Measurements from ENCODE around the gene TYW5. TPM values are rescaled to one million over a fixed set of nuclear protein-coding genes. Genes with fewer than 3 reads are reported as not detected.
A peak's percentile ranks its signal among the peaks of the same experiment; 100 is the strongest.

The TYW5 gene
- polyA plus RNA-seq, 1 donor (not counting 4 experiments of a cell fraction or from before 2014, with no cell fraction given) = 9.9 TPM

DNA sequence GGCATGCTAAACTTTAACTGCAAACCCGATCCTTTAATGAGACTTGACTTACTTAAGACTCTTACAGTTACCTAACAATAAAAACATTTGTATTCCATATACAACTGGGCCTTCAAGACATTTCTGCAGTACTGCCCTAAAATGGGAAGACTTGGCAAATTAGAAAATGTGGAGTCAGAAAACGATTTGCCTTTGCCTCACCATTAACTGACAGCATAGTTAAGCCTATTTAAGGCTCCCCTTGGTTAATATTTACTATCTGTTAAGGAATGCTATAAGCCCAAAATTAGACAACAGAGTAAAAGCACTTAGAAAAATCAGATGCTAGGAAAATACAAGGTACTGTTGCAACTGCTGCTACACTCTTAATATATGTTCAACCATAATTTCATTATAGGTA lies 18.7 kb downstream of the TYW5 start:
- H3K9ac ChIP-seq (ENCODE audit: control insufficient read depth, extremely low read depth, insufficient read depth, low read length) = no peak overlapping the region
- H3K9me1 ChIP-seq (ENCODE audit: control insufficient read depth, extremely low read depth, insufficient read depth, low read length) = no peaks in the 10 kb centered on the region
- dilution Hi-C loops (cut with MboI; ENCODE audit: extremely low pct_ligation_motif_present, low sequenced_read_pairs) = no loop called here
- DNase-seq (ENCODE audit: low read depth, low spot score) (no peak), FAIRE-seq (no peak)
- no peaks in the 10 kb centered on the region for H3K9me3 ChIP-seq (ENCODE audit: control insufficient read depth, low read depth, low read length)
- no peak for TF ChIP-seq EZH2 (IDR thresholded peaks at IDR 0.05; ENCODE audit: low read length)
- TF ChIP-seq, protein P1, sequence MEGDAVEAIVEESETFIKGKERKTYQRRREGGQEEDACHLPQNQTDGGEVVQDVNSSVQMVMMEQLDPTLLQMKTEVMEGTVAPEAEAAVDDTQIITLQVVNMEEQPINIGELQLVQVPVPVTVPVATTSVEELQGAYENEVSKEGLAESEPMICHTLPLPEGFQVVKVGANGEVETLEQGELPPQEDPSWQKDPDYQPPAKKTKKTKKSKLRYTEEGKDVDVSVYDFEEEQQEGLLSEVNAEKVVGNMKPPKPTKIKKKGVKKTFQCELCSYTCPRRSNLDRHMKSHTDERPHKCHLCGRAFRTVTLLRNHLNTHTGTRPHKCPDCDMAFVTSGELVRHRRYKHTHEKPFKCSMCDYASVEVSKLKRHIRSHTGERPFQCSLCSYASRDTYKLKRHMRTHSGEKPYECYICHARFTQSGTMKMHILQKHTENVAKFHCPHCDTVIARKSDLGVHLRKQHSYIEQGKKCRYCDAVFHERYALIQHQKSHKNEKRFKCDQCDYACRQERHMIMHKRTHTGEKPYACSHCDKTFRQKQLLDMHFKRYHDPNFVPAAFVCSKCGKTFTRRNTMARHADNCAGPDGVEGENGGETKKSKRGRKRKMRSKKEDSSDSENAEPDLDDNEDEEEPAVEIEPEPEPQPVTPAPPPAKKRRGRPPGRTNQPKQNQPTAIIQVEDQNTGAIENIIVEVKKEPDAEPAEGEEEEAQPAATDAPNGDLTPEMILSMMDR (optimal IDR thresholded peaks at IDR 0.05 in 1 of 3, IDR thresholded peaks at IDR 0.05 in 1 of 3, conservative IDR thresholded peaks at IDR 0.05 in 1 of 3; ENCODE audit: extremely low read depth in 1 of 3, insufficient read depth in 2 of 3, low read length in 3 of 3) = no peak
- H2AFZ ChIP-seq (ENCODE audit: control insufficient read depth, low read length) = no peak overlapping the region
- H3K36me3 ChIP-seq (ENCODE audit: control insufficient read depth in 2 of 2, extremely low read depth in 1 of 2, insufficient read depth in 2 of 2, low read length in 2 of 2) = peaks cover 5 to 6% of the 10 kb centered on the region in 2 experiments
- H4K20me1 ChIP-seq (ENCODE audit: control insufficient read depth, extremely low read depth, insufficient read depth, low read length) = no peaks in the 10 kb centered on the region
- H3K4me1 ChIP-seq (ENCODE audit: control insufficient read depth, extremely low read depth, insufficient read depth, low read length) = no peaks in the 10 kb centered on the region
- no peak overlapping the region for H3K4me2 ChIP-seq (ENCODE audit: control insufficient read depth, extremely low read depth, insufficient read depth, low read depth, low read length)
- H3K4me3 ChIP-seq (ENCODE audit: control insufficient read depth in 2 of 3, extremely low read depth in 1 of 3, insufficient read depth in 2 of 3, low read depth in 1 of 3, low read length in 3 of 3) = no peak overlapping the region
- H3K79me2 ChIP-seq (ENCODE audit: control insufficient read depth, insufficient read depth, low read length) = peaks cover 2% of the 10 kb centered on the region
- peak overlapping the region; percentile 64 for H3K27ac ChIP-seq (ENCODE audit: control insufficient read depth, insufficient read depth, low read length)
- H3K27me3 ChIP-seq (ENCODE audit: control insufficient read depth, extremely low read depth, insufficient read depth, low read length) = no peaks in the 10 kb centered on the region

DNA sequence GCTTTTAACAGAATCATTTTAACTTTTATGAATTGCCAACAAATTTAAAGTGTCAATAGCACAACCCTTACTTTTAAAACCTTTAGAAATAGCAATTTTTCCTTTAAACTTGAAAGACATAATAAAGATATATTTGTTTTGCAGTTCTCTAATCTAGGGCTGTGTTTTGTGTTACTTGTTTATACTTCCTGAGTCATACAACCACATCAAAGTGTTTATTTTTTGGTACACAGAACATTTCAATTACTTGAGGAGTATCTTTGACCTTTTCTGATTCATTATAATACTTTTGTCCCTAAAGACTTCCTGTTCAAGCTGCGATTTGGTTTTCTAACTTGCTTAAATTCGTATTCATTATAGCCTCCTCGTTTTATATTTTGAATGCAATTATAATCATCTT lies 21.8 kb downstream of the TYW5 start:
- no peaks in the 10 kb centered on the region for H3K79me2 ChIP-seq (ENCODE audit: control insufficient read depth, insufficient read depth, low read length)
- H3K27me3 ChIP-seq (ENCODE audit: control insufficient read depth, extremely low read depth, insufficient read depth, low read length) = no peaks in the 10 kb centered on the region
- FAIRE-seq (no peak), DNase-seq (ENCODE audit: low read depth, low spot score) (no peak)
- H4K20me1 ChIP-seq (ENCODE audit: control insufficient read depth, extremely low read depth, insufficient read depth, low read length) = no peaks in the 10 kb centered on the region
- dilution Hi-C loops (cut with MboI; ENCODE audit: extremely low pct_ligation_motif_present, low sequenced_read_pairs) = no loop called here
- H3K9me3 ChIP-seq (ENCODE audit: control insufficient read depth, low read depth, low read length) = no peaks in the 10 kb centered on the region
- H2AFZ ChIP-seq (ENCODE audit: control insufficient read depth, low read length) = no peak overlapping the region
- H3K27ac ChIP-seq (ENCODE audit: control insufficient read depth, insufficient read depth, low read length) = no peak overlapping the region
- no peaks in the 10 kb centered on the region for H3K9me1 ChIP-seq (ENCODE audit: control insufficient read depth, extremely low read depth, insufficient read depth, low read length)
- H3K4me1 ChIP-seq (ENCODE audit: control insufficient read depth, extremely low read depth, insufficient read depth, low read length) = no peaks in the 10 kb centered on the region
- H3K4me3 ChIP-seq (ENCODE audit: control insufficient read depth in 2 of 3, extremely low read depth in 1 of 3, insufficient read depth in 2 of 3, low read depth in 1 of 3, low read length in 3 of 3) = no peak overlapping the region
- no peak for TF ChIP-seq EZH2 (IDR thresholded peaks at IDR 0.05; ENCODE audit: low read length)
- TF ChIP-seq, protein P1 (optimal IDR thresholded peaks at IDR 0.05 in 1 of 3, IDR thresholded peaks at IDR 0.05 in 1 of 3, conservative IDR thresholded peaks at IDR 0.05 in 1 of 3; ENCODE audit: extremely low read depth in 1 of 3, insufficient read depth in 2 of 3, low read length in 3 of 3) = no peak
- H3K4me2 ChIP-seq (ENCODE audit: control insufficient read depth, extremely low read depth, insufficient read depth, low read depth, low read length) = no peak overlapping the region
- no peak overlapping the region for H3K9ac ChIP-seq (ENCODE audit: control insufficient read depth, extremely low read depth, insufficient read depth, low read length)
- peaks cover 5 to 6% of the 10 kb centered on the region in 2 experiments for H3K36me3 ChIP-seq (ENCODE audit: control insufficient read depth in 2 of 2, extremely low read depth in 1 of 2, insufficient read depth in 2 of 2, low read length in 2 of 2)

All from keratinocyte (primary cell).